KOPT-K1 (cell line): ENCODE results near the gene C19orf67.
A peak's percentile ranks its signal among the peaks of the same experiment; 100 is the strongest.
"Not testable (repeated sequence)": the region's sequence is repeated elsewhere in the genome, so short reads cannot be mapped to it uniquely, and the experiment has no call there.

Experiments
- H3K27ac ChIP-seq: fragments of 200-600 bp; sonication (generic); 2 replicates; pipeline ENCODE4 v1.5.1; 2016; ENCODE audit warnings: antibody characterized with exemption, mild to moderate bottlenecking, low read depth, low read length; ENCODE audit not compliant: poor library complexity, severe bottlenecking
- H3K36me3 ChIP-seq: fragments of 200-600 bp; sonication (generic); 2 replicates; pipeline ENCODE4 v1.5.1; 2017; ENCODE audit warnings: antibody characterized with exemption, mild to moderate bottlenecking, low read length, moderate library complexity; ENCODE audit not compliant: insufficient read depth
- H3K9me3 ChIP-seq: fragments of 200-600 bp; sonication (generic); 2 replicates; pipeline ENCODE4 v1.5.1; 2017; ENCODE audit warnings: antibody characterized with exemption, low read length, mild to moderate bottlenecking; ENCODE audit not compliant: insufficient read depth, poor library complexity, severe bottlenecking

Gene C19orf67

GRCh38 chr19:14042659-14043608 is 42.6 kb downstream of the C19orf67 start:
- H3K36me3 ChIP-seq = peaks cover 53% of the 10 kb centered on the region
- H3K27ac ChIP-seq, H3K9me3 ChIP-seq: not testable (repeated sequence)

GRCh38 chr19:14039181-14039580 is 46.4 kb downstream of the C19orf67 start:
- Histone ChIP-seq H3K27ac (no peak overlapping the region), H3K36me3 (peaks cover 47% of the 10 kb centered on the region), H3K9me3 (no peaks in the 10 kb centered on the region)

GRCh38 chr19:14035706-14036105 is 49.9 kb downstream of the C19orf67 start:
- Histone ChIP-seq H3K9me3 (no peaks in the 10 kb centered on the region), H3K36me3 (peaks cover 25% of the 10 kb centered on the region; the same call in 1 of the 2 replicates), H3K27ac (no peak overlapping the region)

GRCh38 chr19:14035159-14035558 is 50.4 kb downstream of the C19orf67 start:
- not testable (repeated sequence) for H3K27ac ChIP-seq, H3K9me3 ChIP-seq
- H3K36me3 ChIP-seq = peaks cover 21% of the 10 kb centered on the region; the same call in 1 of the 2 replicates

GRCh38 chr19:14033946-14034345 is 51.6 kb downstream of the C19orf67 start:
- Histone ChIP-seq H3K9me3 (no peaks in the 10 kb centered on the region), H3K27ac (no peak overlapping the region), H3K36me3 (peaks cover 9% of the 10 kb centered on the region; the same call in 1 of the 2 replicates)

- H3K9me3 ChIP-seq = no peaks in the 10 kb centered on the region
- no peaks in the 10 kb centered on the region; the same call in 1 of the 2 replicates for H3K36me3 ChIP-seq
- peak within 1 kb of the TSS; percentile 80 for H3K27ac ChIP-seq
Observed at GRCh38 chr19:14031719-14032480, 53.7 kb downstream of the C19orf67 start, which contains the start of gene IL27RA. IL27RA (plus strand) TSS chr19:14031762; CDS start chr19:14031873, 111 bp downstream.
